GM21717 (cell line): ENCODE results near the gene USP44.
"Not testable (repeated sequence)": the region's sequence is repeated elsewhere in the genome, so short reads cannot be mapped to it uniquely, and the experiment has no call there.

ENCODE experiments used
- ATAC-seq: cut with Tn5 transposase; IDR thresholded peaks from one replicate; pipeline ENCODE4 v1.9.1; 2021; ENCODE audit warnings: mild to moderate bottlenecking, moderate library complexity; ENCODE audit not compliant: unreplicated experiment

Gene USP44

GRCh38 chr12:95511977-95512376 is 39.3 kb downstream of the USP44 start:
- ATAC-seq: no peak

- ATAC-seq: no peak
Observed at GRCh38 chr12:95509300-95509699, 42.0 kb downstream of the USP44 start.

GRCh38 chr12:95506707-95507523 is 44.4 kb downstream of the USP44 start:
- ATAC-seq: no peak

- ATAC-seq: no peak
Observed at GRCh38 chr12:95505039-95505438, 46.2 kb downstream of the USP44 start.

- ATAC-seq: no peak
Observed at GRCh38 chr12:95504140-95504539, 47.1 kb downstream of the USP44 start.

GRCh38 chr12:95499772-95500171 is 51.5 kb downstream of the USP44 start:
- no peak for ATAC-seq

GRCh38 chr12:95498968-95499367 is 52.3 kb downstream of the USP44 start:
- no peak for ATAC-seq

GRCh38 chr12:95497031-95497430 is 54.2 kb downstream of the USP44 start:
- ATAC-seq: no peak

GRCh38 chr12:95495433-95495832 is 55.8 kb downstream of the USP44 start:
- no peak for ATAC-seq

GRCh38 chr12:95494888-95495287 is 56.4 kb downstream of the USP44 start:
- ATAC-seq: no peak

- no peak for ATAC-seq
Observed at GRCh38 chr12:95492462-95492861, 58.8 kb downstream of the USP44 start.

GRCh38 chr12:95487024-95487423 is 64.3 kb downstream of the USP44 start:
- no peak for ATAC-seq

- no peak for ATAC-seq
Observed at GRCh38 chr12:95484524-95484923, 66.8 kb downstream of the USP44 start.

- ATAC-seq: not testable (repeated sequence)
Observed at GRCh38 chr12:95482564-95482963, 68.7 kb downstream of the USP44 start.

GRCh38 chr12:95481888-95482287 is 69.4 kb downstream of the USP44 start:
- no peak for ATAC-seq

GRCh38 chr12:95481072-95481471 is 70.2 kb downstream of the USP44 start:
- ATAC-seq: no peak

GRCh38 chr12:95480230-95480629 is 71.0 kb downstream of the USP44 start:
- peak; percentile 50 for ATAC-seq

- ATAC-seq: no peak
Observed at GRCh38 chr12:95474660-95474958, 76.7 kb downstream of the USP44 start.

- ATAC-seq: peak; percentile 98
Observed at GRCh38 chr12:95473884-95474659, 77.2 kb downstream of the USP44 start, which contains the start of gene METAP2. METAP2 (plus strand) TSS chr12:95474152; CDS start chr12:95474180, 28 bp downstream.

- ATAC-seq: peak; percentile 42
Observed at GRCh38 chr12:95473231-95473883, 77.9 kb downstream of the USP44 start.

- no peak for ATAC-seq
Observed at GRCh38 chr12:95470300-95470699, 81.0 kb downstream of the USP44 start.
